GM03348 (cell line): ENCODE results near the gene TMTC4.
A peak's percentile ranks its signal among the peaks of the same experiment; 100 is the strongest.

Source experiments
- DNase-seq: peaks from one replicate; pipeline ENCODE4 v3.0.0; 2012; ENCODE audit warnings: low spot score

TMTC4 gene

GRCh38 chr13:100667894-100668293 lies 6.7 kb downstream of the TMTC4 start:
- no peak for DNase-seq

- DNase-seq: no peak
These were observed 8.5 kb downstream of the TMTC4 start for GRCh38 chr13:100666124-100666523.

GRCh38 chr13:100665403-100665802 lies 9.2 kb downstream of the TMTC4 start:
- no peak for DNase-seq

GRCh38 chr13:100664171-100664900 lies 10.3 kb downstream of the TMTC4 start:
- DNase-seq: no peak

- no peak for DNase-seq
These were observed 12.0 kb downstream of the TMTC4 start for GRCh38 chr13:100662468-100663211.

- no peak for DNase-seq
These were observed 13.8 kb downstream of the TMTC4 start for GRCh38 chr13:100660761-100661160.

GRCh38 chr13:100659578-100659977 lies 15.0 kb downstream of the TMTC4 start:
- DNase-seq: no peak

- no peak for DNase-seq
These were observed 16.2 kb downstream of the TMTC4 start for GRCh38 chr13:100658363-100658762.

GRCh38 chr13:100657881-100658315 lies 16.7 kb downstream of the TMTC4 start:
- DNase-seq: no peak

- DNase-seq: no peak
These were observed 22.1 kb downstream of the TMTC4 start for GRCh38 chr13:100652510-100652909.

GRCh38 chr13:100650326-100650725 lies 24.3 kb downstream of the TMTC4 start:
- no peak for DNase-seq

- no peak for DNase-seq
These were observed 26.2 kb downstream of the TMTC4 start for GRCh38 chr13:100648354-100648753.

- DNase-seq: no peak
These were observed 27.7 kb downstream of the TMTC4 start for GRCh38 chr13:100646871-100647270.

- DNase-seq: peak; percentile 27
These were observed 28.4 kb downstream of the TMTC4 start for GRCh38 chr13:100646030-100646673.

GRCh38 chr13:100645382-100645781 lies 29.2 kb downstream of the TMTC4 start:
- DNase-seq: no peak

GRCh38 chr13:100644371-100644770 lies 30.2 kb downstream of the TMTC4 start:
- no peak for DNase-seq

- DNase-seq: no peak
These were observed 36.8 kb downstream of the TMTC4 start for GRCh38 chr13:100637796-100638195.

GRCh38 chr13:100637380-100637779 lies 37.2 kb downstream of the TMTC4 start:
- DNase-seq: no peak

GRCh38 chr13:100636441-100636840 lies 38.2 kb downstream of the TMTC4 start:
- no peak for DNase-seq

- DNase-seq: no peak
These were observed 38.6 kb downstream of the TMTC4 start for GRCh38 chr13:100636004-100636403.

- DNase-seq: no peak
These were observed 39.9 kb downstream of the TMTC4 start for GRCh38 chr13:100634696-100635095.

- peak; percentile 76 for DNase-seq
These were observed 41.1 kb downstream of the TMTC4 start for GRCh38 chr13:100633461-100633860.

GRCh38 chr13:100630555-100630954 lies 44.0 kb downstream of the TMTC4 start:
- no peak for DNase-seq
